ENCODE results near the gene KIF16B.

- TF ChIP-seq, protein P1, sequence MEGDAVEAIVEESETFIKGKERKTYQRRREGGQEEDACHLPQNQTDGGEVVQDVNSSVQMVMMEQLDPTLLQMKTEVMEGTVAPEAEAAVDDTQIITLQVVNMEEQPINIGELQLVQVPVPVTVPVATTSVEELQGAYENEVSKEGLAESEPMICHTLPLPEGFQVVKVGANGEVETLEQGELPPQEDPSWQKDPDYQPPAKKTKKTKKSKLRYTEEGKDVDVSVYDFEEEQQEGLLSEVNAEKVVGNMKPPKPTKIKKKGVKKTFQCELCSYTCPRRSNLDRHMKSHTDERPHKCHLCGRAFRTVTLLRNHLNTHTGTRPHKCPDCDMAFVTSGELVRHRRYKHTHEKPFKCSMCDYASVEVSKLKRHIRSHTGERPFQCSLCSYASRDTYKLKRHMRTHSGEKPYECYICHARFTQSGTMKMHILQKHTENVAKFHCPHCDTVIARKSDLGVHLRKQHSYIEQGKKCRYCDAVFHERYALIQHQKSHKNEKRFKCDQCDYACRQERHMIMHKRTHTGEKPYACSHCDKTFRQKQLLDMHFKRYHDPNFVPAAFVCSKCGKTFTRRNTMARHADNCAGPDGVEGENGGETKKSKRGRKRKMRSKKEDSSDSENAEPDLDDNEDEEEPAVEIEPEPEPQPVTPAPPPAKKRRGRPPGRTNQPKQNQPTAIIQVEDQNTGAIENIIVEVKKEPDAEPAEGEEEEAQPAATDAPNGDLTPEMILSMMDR (IDR thresholded peaks at IDR 0.05), result no peak
- no peak for TF ChIP-seq ZFX (IDR thresholded peaks at IDR 0.05; ENCODE audit: borderline replicate concordance)
Observed at GRCh38 chr20:16392346-16392745, 180.9 kb downstream of the KIF16B start.
